C1 segment of cervical spinal cord (tissue), 14 donors: ENCODE data around the gene CSF1R.
A peak's percentile ranks its signal among the peaks of the same experiment; 100 is the strongest.
"Not testable (repeated sequence)": the region's sequence is repeated elsewhere in the genome, so short reads cannot be mapped to it uniquely, and the experiment has no call there.

Experiments used
- DNase-seq, 14 donors: peaks; one replicate each; lab custom pipeline; 2025; lab: John Stamatoyannopoulos, UW

The CSF1R gene

DNA sequence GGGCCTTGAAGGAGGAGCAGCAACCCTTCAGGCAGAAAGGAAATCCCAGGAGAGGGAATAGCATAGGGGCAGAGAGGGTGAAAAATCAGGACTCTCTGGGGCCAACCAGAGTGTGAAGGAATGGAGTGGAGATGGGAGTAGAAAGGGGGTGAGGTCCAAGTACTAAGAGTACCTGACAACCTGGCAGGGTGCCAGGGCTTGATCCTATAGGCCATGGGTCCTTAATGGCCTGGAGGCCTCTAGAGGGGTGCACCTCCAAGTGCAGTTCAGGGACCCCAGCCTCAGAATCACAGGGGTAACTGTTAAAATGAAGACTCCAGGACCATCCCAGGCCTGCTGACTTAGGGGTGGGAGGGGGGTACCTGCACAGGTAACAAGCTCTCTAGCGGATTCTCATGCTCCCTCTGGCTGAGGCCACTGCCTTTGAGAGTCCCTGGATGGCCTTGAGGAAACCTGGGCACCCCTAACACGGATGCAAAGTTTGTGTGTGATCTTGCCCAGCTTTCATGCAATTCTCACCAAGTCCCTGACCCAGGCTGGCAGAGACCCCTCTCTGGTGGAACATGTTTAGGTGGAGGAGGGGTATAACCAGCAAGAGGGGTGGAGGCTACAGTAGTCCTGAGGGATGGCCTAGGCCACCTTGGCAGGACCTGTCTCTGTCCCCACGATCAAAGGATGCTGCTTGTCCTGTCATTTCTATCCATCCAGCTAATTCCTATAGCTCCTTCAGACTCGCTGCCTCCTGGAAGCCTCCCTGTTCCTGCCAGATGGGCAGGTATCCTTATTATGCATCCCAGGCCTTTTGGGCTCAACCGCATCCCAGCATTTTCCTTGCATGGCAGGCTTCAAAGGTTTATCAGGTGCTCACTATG, 17.6 kb upstream of the CSF1R start:
- no peak for DNase-seq

DNA sequence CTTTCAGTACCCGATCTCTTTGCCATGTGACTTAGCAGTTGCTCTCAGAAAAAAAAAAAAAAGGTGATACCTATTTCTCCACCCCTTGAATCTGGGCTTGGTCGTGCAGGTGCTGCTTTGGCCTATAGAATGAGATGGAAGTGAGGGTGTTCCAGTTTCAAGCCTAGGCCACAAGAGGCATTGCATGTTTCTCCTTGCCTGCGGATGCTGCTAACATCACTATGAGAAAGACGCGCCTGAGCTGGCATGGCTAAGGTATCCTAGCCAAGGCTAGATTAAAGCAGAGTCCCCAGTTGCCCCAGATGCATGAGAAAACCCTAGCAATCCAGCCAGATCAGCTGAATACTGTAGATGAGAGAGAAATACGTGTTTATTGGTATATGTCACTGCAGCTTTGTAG, 14.7 kb upstream of the CSF1R start:
- no peak for DNase-seq

GRCh38 chr5:150097152-150097551, 10.8 kb upstream of the CSF1R start:
- no peak for DNase-seq

DNA sequence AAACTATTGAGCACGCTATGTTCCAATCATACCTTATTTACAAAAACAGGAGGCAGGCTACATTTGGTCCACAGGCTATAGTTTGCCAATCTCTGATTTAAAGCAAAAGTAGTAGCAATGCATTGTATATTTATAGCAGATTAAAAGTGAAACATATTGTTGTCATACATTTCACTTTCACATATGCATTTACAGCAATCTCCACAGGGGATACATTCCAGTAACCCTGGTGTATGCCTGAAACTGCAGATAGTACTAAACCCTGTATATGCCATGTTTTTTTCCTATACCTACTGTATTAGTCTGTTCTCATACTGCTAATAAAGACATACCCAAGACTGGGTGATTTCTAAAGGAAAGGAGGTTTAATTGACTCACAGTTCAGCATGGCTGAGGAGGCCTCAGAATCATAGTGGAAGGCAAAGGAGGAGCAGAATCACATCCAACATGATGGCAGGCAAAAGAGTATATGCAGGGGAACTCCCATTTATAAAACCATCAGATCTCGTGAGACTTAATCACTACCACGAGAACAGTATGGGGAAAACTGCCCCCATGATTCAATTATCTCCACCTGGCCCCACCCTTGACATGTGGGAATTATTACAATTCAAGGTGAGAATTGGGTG, 5.9 kb upstream of the CSF1R start:
- DNase-seq = no peak

DNA sequence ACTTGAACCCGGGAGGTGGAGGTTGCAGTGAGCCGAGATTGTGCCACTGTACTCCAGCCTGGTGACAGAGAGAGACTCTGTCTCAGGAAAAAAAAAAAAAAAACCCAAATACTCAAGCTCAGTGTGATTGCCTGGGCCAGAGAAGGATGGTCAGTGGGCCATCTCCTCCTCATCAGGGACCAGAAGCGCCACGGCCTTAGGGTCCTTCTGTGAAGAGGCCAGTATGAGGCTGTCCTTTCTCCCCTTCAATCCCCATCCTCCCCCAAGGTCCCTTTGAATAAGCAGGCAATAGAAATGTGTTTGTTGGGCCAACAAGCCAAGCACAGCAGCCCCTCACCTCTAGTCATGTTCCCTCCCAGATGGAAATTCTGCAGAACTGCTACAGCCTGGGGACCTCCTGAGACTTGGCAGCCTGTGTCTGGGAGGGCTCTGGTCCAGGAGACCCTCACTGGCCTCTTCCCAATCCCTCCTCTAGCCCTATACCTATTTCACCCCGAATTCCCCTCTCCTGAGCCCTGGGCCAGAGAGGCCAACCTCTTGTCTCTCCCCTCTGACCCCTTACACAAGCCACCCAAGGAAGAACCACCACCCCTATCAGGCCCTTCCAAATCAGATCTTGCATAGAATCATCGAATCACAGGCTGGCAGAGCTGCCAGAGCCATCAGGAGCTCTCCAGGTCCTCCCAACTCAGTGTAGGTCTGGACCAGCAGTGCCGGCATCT, 1.0 kb downstream of the CSF1R start:
- DNase-seq = no peak

DNA sequence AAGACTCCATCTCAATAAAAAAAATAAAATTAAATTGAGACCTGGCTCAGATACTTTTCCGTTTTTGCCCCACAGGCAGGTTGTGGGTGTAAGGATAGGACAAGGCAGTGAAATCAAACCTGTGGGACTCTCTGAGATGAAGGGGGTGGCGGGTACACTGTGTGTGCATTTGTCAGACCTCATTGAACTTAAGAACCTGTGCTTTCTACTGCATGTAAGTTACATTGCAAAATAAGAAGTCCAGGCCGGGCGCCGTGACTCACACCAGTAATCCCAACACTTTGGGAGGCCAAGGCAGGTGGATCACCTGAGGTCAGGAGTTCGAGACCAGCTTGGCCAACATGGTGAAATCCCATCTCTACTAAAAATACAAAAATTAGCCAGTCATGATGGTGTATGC, 1.6 kb downstream of the CSF1R start:
- DNase-seq = not testable (repeated sequence)

- peak in 1 of 14 donors; percentile 52 for DNase-seq
Observed at GRCh38 chr5:150082889-150083288, 3.5 kb downstream of the CSF1R start.

DNA sequence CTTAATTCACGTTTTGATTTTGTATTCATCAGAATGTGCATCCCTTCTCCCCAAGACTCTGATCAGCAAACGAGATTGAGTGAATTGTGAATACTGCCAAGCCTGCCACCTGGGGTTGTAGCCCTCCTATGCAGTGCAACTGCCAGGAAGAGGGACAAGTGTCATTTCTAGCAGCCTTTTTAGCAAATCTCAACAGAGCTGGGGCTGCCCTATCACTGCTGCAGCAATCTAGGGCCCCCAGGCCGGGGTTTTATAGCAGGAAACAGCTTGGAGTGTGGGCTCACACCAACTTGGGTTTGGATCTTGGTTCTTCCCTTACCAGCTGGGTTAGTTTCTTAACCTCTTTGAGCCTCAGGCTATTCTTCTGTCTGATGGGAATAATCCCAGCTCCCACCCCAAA, 4.0 kb downstream of the CSF1R start:
- DNase-seq = no peak

GRCh38 chr5:150081541-150082283, 4.6 kb downstream of the CSF1R start:
- peak in 9 of 14 donors; percentile 23 to 78 (median 56) for DNase-seq

DNA sequence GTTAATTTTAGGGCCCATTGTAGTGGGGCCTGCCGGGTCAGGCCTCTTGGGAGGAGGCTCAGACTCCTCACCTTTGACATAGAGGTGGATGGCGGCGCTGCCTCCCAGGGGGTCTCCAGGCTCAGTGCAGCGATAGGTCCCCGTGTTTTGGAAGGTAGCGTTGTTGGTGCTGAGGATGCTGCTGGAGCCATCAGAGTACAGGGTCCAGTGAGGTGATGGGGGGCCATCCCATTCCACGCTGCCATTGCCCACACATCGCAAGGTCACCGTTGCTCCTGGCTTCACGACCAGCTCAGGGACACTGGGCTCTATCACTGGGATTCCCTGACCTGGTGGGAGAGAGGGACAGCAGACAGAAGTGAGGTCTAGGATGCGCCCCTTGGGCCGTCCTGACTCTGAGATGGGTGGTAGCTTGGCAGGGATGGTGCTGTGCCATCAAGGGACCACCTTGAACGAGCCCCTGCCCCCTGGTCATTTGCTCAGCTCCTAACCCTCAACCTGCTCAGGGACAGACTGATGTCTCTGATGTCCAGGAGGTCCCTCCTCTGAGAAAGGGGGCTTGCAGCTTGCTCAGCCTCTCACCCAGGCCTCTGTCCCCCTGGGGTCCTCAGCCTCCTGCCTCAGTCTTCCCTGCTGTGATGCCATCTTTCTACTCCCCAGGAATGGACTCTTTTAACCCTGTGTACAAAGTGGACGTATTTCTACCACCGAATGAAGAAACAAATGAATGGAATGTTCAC, 5.5 kb downstream of the CSF1R start:
- DNase-seq = no peak

GRCh38 chr5:150079909-150080461, 6.4 kb downstream of the CSF1R start:
- DNase-seq = no peak

- no peak for DNase-seq
Observed at GRCh38 chr5:150078802-150079689, 7.3 kb downstream of the CSF1R start.

DNA sequence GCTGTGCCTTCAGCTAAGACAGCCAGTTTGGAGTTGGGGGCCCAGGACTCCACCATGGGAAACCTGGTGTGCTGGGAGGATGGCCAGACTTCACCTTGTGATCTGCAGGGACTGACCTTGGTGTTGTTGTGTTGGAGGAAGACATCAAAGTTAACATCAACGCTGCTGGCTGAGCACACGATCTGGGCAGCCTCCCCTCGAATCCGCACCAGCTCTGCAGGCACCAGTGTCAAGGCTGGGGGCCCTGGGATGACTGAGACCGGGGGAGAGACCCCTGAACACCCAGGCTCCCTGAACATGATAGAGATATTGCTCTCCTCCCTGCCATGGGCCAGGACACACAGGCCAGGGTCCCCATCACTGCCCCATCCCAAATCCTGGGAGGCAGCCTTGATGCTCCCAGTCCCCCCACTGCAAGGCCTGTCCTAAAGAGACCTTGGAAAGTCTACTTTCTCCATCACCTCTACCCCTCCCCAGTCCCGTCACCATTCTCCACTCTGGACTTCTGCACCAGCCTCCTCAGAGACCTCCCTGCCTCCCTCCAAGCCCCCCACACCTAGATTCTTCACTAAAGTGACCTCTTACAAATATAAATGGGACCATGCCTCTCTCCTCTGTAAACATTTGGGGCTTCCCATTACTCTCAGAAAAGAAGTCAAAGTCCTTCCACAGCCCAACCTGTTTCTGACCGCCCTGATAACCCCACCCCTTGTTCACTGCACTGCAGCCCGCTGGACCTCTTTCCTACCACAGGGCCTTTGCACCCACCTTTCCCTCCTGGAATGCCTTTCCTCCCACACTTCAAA, 8.2 kb downstream of the CSF1R start:
- no peak for DNase-seq

- DNase-seq = no peak
Observed at GRCh38 chr5:150077060-150077459, 9.3 kb downstream of the CSF1R start.

- no peak for DNase-seq
Observed at GRCh38 chr5:150075806-150076205, 10.5 kb downstream of the CSF1R start.

DNA sequence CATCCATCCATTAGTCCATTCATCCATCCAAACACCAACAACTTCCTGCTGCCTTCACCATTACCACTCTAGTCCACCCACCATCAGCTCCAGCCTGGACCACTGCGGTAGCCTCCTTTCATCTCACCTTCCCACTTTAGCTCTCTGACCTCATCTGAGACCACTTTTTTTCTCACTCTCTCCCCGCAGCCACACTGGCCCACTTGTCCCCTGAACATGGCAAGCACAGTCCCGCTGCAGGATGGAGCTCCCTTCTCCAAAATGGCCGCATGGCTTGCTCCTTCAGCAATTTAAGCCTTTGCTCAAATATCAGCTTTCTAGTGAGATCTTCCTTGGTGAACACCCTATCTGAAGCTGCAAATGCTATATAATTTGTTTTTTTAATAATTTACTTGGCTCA, 11.1 kb downstream of the CSF1R start:
- DNase-seq = no peak

DNA sequence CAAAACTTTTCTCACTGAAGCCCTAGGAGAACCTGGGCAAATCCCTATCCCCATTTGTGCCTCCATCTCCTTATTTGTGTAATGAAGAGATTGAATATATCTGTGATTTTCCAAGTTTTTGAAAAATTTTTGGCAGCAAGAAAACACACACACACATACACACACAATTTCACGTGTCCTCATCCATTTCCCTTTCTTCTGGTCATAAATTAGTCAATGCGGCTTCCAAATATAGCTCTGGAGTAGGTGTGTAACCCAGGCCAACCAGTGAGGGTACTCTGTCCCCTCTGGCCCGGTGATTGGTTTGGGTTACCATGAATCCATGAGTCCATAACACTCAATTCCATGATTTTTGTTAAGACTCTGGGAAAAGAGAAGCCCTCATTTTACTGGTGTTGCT, 12.7 kb downstream of the CSF1R start:
- DNase-seq = no peak

DNA sequence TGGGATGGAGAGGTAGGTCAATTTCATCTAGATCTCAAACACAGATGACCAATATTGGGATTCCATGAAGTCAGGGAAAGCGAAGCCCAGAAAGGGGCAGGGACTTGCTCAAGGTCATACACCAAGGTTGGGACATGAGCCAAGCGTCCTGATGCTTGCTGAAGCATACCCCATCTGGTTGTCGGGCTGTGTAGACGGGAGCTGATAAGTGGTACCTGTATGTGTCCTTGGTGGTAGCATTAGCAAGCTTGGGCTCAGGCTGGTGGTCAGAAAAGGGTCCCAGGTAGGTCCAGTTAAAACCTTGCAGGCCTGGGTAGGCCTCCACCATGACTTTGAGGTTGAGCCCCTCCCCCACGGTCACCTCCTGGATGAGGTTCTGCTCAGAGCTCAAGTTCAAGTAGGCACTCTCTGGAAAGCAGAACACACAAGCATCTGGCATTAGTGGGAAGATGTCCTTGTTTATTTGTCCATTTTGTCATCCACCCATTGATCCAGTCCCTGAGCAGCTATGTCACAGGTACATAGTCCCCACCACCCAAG, 13.2 kb downstream of the CSF1R start:
- no peak for DNase-seq

DNA sequence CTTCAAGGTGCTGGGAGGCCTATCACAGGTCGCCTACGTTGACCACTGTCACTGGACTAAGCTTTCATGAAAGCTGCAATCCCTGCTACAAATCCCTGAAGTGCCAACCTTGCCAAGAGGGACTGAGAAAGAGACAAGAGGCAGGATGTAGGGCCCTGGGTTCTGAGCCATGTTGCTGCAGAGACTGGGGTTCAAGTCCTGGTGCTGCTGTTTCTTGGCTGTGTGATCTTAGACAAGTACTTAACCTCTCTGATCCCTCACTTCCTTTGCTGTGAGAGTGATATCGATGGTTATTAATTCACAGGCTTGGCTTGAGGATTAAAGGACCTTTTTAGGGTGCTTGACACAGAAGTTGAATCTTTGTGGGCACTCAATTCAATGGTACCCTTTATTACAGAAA, 15.5 kb downstream of the CSF1R start:
- DNase-seq = no peak
